RWPE2 (cell line): ENCODE data around the gene AKNAD1.

ENCODE experiments used
- ATAC-seq: fragments of 200-7000 bp; cut with Tn5 transposase; 3 replicates; pipeline ENCODE4 v1.9.1; 2021; ENCODE audit warnings: low read depth
- DNase-seq: peaks from one replicate; pipeline ENCODE4 v3.0.0-alpha.2; 2020; ENCODE audit warnings: low spot score
- H3K27ac ChIP-seq: fragments of 450-650 bp; 2 replicates; pipeline ENCODE4 v1.5.1; 2017; ENCODE audit warnings: mild to moderate bottlenecking; ENCODE audit not compliant: poor library complexity, severe bottlenecking
- H3K27me3 ChIP-seq: fragments of 250-450 bp; sonication (Bioruptor Pico); 2 replicates; pipeline ENCODE4 v1.5.1; 2021; ENCODE audit warnings: mild to moderate bottlenecking, moderate library complexity; ENCODE audit not compliant: insufficient read depth, poor library complexity, severe bottlenecking
- H3K36me3 ChIP-seq: fragments of 250-450 bp; sonication (Bioruptor Pico); 2 replicates; pipeline ENCODE4 v1.5.1; 2020; ENCODE audit warnings: low read depth, mild to moderate bottlenecking, moderate library complexity
- H3K4me1 ChIP-seq: fragments of 250-450 bp; sonication (Bioruptor Pico); 2 replicates; pipeline ENCODE4 v1.5.1; 2021; ENCODE audit warnings: mild to moderate bottlenecking, moderate library complexity; ENCODE audit not compliant: insufficient read depth, poor library complexity, severe bottlenecking
- H3K4me3 ChIP-seq: fragments of 250-450 bp; sonication (Bioruptor Pico); 2 replicates; pipeline ENCODE4 v1.5.1; 2021; ENCODE audit warnings: mild to moderate bottlenecking, moderate library complexity; ENCODE audit not compliant: severe bottlenecking
- H3K9me3 ChIP-seq: fragments of 250-450 bp; sonication (Bioruptor Pico); 2 replicates; pipeline ENCODE4 v1.5.1; 2021; ENCODE audit warnings: mild to moderate bottlenecking, moderate library complexity; ENCODE audit not compliant: severe bottlenecking
- CTCF ChIP-seq: fragments of 450-650 bp; IDR thresholded peaks from one replicate; pipeline ENCODE4 v1.5.1; 2017; ENCODE audit warnings: mild to moderate bottlenecking, moderate library complexity; ENCODE audit not compliant: poor library complexity, severe bottlenecking

The AKNAD1 gene

GRCh38 chr1:108826081-108826635 lies 30.7 kb downstream of the AKNAD1 start:
- Histone ChIP-seq H3K27ac (no peak overlapping the region), H3K36me3 (no peaks in the 10 kb centered on the region), H3K4me3 (no peak overlapping the region), H3K9me3 (no peaks in the 10 kb centered on the region), H3K4me1 (peaks cover 32% of the 10 kb centered on the region), H3K27me3 (no peaks in the 10 kb centered on the region)
- DNase-seq (no peak), ATAC-seq (no peak)
- no peak for TF ChIP-seq CTCF

- no peak for TF ChIP-seq CTCF
- Histone ChIP-seq H3K27me3 (no peaks in the 10 kb centered on the region), H3K4me3 (no peak overlapping the region), H3K4me1 (peaks cover 12% of the 10 kb centered on the region), H3K36me3 (no peaks in the 10 kb centered on the region), H3K27ac (no peak overlapping the region), H3K9me3 (no peaks in the 10 kb centered on the region)
- ATAC-seq (no peak), DNase-seq (no peak)
Measured at GRCh38 chr1:108824051-108824450, 32.8 kb downstream of the AKNAD1 start.

GRCh38 chr1:108823632-108824031 lies 33.3 kb downstream of the AKNAD1 start:
- Histone ChIP-seq H3K36me3 (no peaks in the 10 kb centered on the region), H3K27me3 (no peaks in the 10 kb centered on the region), H3K9me3 (no peaks in the 10 kb centered on the region), H3K4me3 (no peak overlapping the region), H3K27ac (no peak overlapping the region), H3K4me1 (peaks cover 8% of the 10 kb centered on the region)
- no peak for DNase-seq
- no peak for ATAC-seq
- TF ChIP-seq CTCF, result no peak

- TF ChIP-seq CTCF, result no peak
- ATAC-seq, result no peak
- Histone ChIP-seq H3K4me1 (peaks cover 10% of the 10 kb centered on the region), H3K27me3 (no peaks in the 10 kb centered on the region), H3K4me3 (no peak overlapping the region), H3K27ac (no peak overlapping the region), H3K36me3 (no peaks in the 10 kb centered on the region), H3K9me3 (no peaks in the 10 kb centered on the region)
- no peak for DNase-seq
Measured at GRCh38 chr1:108819878-108820277, 37.0 kb downstream of the AKNAD1 start.

GRCh38 chr1:108817811-108818210 lies 39.1 kb downstream of the AKNAD1 start:
- Histone ChIP-seq H3K27me3 (no peaks in the 10 kb centered on the region), H3K9me3 (no peaks in the 10 kb centered on the region), H3K27ac (no peak overlapping the region), H3K4me1 (peaks cover 10% of the 10 kb centered on the region), H3K4me3 (no peak overlapping the region), H3K36me3 (no peaks in the 10 kb centered on the region)
- TF ChIP-seq CTCF, result no peak
- DNase-seq (no peak), ATAC-seq (no peak)
